Upper lobe of left lung (tissue), 4 donors: ENCODE measurements around the gene CAST.

ENCODE experiments used
- CTCF ChIP-seq, 6 experiments: fragments of 450-650 bp in 4 of 6; fragments of 200-600 bp in 2 of 6; sonication (generic) in 2 of 6; IDR thresholded peaks; one replicate each; pipeline ENCODE4 v1.5.1; 2016 to 2019; ENCODE audit warnings: antibody characterized with exemption in 6 of 6
- EP300 ChIP-seq, 4 donors: sonication (generic); formaldehyde crosslinking; IDR thresholded peaks; one replicate each; pipeline ENCODE4 v1.5.1; 2017; ENCODE audit warnings: antibody characterized with exemption in 4 of 4, control low read depth in 2 of 4
- POLR2A ChIP-seq, 4 donors: fragments of 450-650 bp; IDR thresholded peaks; one replicate each; pipeline ENCODE4 v1.5.1; 2016 to 2017; ENCODE audit warnings: antibody characterized with exemption in 4 of 4, mild to moderate bottlenecking in 2 of 4
- POLR2AphosphoS5 ChIP-seq, 2 donors: sonication (generic); formaldehyde crosslinking; IDR thresholded peaks; one replicate each; pipeline ENCODE4 v1.5.1; 2017; ENCODE audit warnings: antibody characterized with exemption in 2 of 2

- TF ChIP-seq CTCF (IDR thresholded peaks at IDR 0.05) (no peak), POLR2A (IDR thresholded peaks at IDR 0.05) (no peak), POLR2AphosphoS5 (IDR thresholded peaks at IDR 0.05) (no peak), EP300 (IDR thresholded peaks at IDR 0.05) (no peak)
Measured at GRCh38 chr5:96675882-96676281, 13.7 kb downstream of the CAST start.
